A549 treated with Mapracorat at 1 μM for 4 hours (cell line): Measurements from ENCODE around the gene ARL1. TPM values are rescaled to one million over a fixed set of nuclear protein-coding genes. Genes with fewer than 3 reads are reported as not detected.

Experiments used
- total RNA-seq: library from RNA; stranded (reverse); fragments of 200-300 nt; extraction: Qiagen RNA extraction; gene quantifications from 5 replicates; pipeline ENCODE4 v1.2.3, GENCODE V29; 2022

The ARL1 gene
- 58.0 to 66.9 TPM (median 64.5 TPM) in 5 replicates for total RNA-seq

GRCh38 chr12:101407436-101408345 lies at the start of gene ARL1:
ARL1 (minus strand) TSS chr12:101407772; CDS start chr12:101407645, 127 bp downstream.

Other genes with a start within 250 kb of the ARL1 start
- gene SLC5A8, start 197.5 kb downstream of the ARL1 start, total RNA-seq = not detected in 5 replicates
- gene UTP20, start 127.7 kb downstream of the ARL1 start, total RNA-seq = 13.7 to 16.7 TPM (median 14.8 TPM) in 5 replicates
- gene SPIC, start 67.6 kb upstream of the ARL1 start, total RNA-seq = not detected in 5 replicates
- gene MYBPC1, start 187.2 kb upstream of the ARL1 start, total RNA-seq = not detected in 5 replicates